Ovary (tissue), 9 donors: ENCODE data around the gene CRYL1. TPM values are rescaled to one million over a fixed set of nuclear protein-coding genes. Genes with fewer than 3 reads are reported as not detected.

Experiments
- DNase-seq, 5 donors: peaks; one replicate each; pipeline ENCODE4 v3.0.0-alpha.2; 2019 to 2020
- H3K27ac ChIP-seq, 2 donors: fragments of 200-600 bp; one replicate each; pipeline versions ENCODE4 v1.5.1 to v1.8.0; 2019 to 2022
- H3K27me3 ChIP-seq: fragments of 200-600 bp; one replicate; pipeline ENCODE4 v1.8.0; 2022
- H3K36me3 ChIP-seq: fragments of 200-600 bp; sonication (generic); one replicate; pipeline ENCODE4 v1.5.1; 2019
- H3K4me1 ChIP-seq: one replicate; pipeline ENCODE4 v1.8.1; 2013; ENCODE audit warnings: mild to moderate bottlenecking, moderate library complexity; ENCODE audit not compliant: insufficient read depth
- H3K4me3 ChIP-seq: fragments of 200-600 bp; sonication (generic); one replicate; pipeline ENCODE4 v1.5.1; 2017
- H3K9me3 ChIP-seq, 2 donors: fragments of 200-600 bp in 1 of 2; sonication (generic) in 1 of 2; one replicate each; pipeline versions ENCODE4 v1.5.1 to v1.8.1; 2013 to 2019; ENCODE audit warnings: mild to moderate bottlenecking in 1 of 2, moderate library complexity in 1 of 2
- EP300 ChIP-seq: sonication (generic); formaldehyde crosslinking; IDR thresholded peaks from one replicate; pipeline ENCODE4 v1.6.1; 2017; ENCODE audit warnings: antibody characterized with exemption
- POLR2A ChIP-seq: fragments of 450-650 bp; IDR thresholded peaks from one replicate; pipeline ENCODE4 v1.6.1; 2017; ENCODE audit warnings: antibody characterized with exemption, mild to moderate bottlenecking, moderate library complexity
- WGBS, 3 donors: extraction: QIAGEN DNeasy Blood & Tissue Kit in 1 of 3; methylation state at CpG; one replicate each; pipeline versions ENCODE4 v1.1.5 to v1.1.7; 2013 to 2017; 5-methylcytosine and 5-hydroxymethylcytosine counted together
- intact Hi-C, 4 donors: fragments of 100-400 bp; cut with DNase I; formaldehyde crosslinking; loops; one replicate each; pipeline versions ENCODE4 v1.11.0 to v1.15.1; 2022 to 2023
- polyA plus RNA-seq, 2 donors: library from polyadenylated mRNA; stranded (reverse); fragments of 200-250 nt in 1 of 2; fragments of 350-450 nt in 1 of 2; fragmentation: Illumina TruSeq in 1 of 2; extraction: RNeasy Lipid Tissue Mini Kit (QIAGEN cat#74804) in 1 of 2; gene quantifications; one replicate each; pipeline ENCODE4 v1.2.3, GENCODE V29; 2013 to 2014
- total RNA-seq, 7 donors: library from RNA; depleted of rRNA in 2 of 7; stranded (reverse); fragments of >200 nt in 2 of 7; fragmentation: NEBNext Ultra II Directional in 3 of 7; extraction: Animal tissue kit (Norgen Biotek cat#: 25700) in 3 of 7; gene quantifications; one replicate each; pipeline versions ENCODE4 v1.1.0 to v1.2.4, GENCODE V29; 2016 to 2023
- TF ChIP-seq, protein P1 (sequence below), 3 donors: fragments of 450-650 bp in 2 of 3; fragments of 200-600 bp in 1 of 3; IDR thresholded peaks; one replicate each; pipeline versions ENCODE4 v1.5.1 to v1.8.0; 2016 to 2022; ENCODE audit warnings: antibody characterized with exemption in 3 of 3, mild to moderate bottlenecking in 1 of 3
- donor health status: DM: no; HTN: no; CAD: no; lungs with moderate emphysema.
- donor health status: DM: no; HTN: no; CAD: no.
- donor health status: Bipolar disorder and iron deficiency.
- donor health status: DM: yes; HTN: yes; CAD: no.
- donor health status: DM: no; HTN: no; CAD: no.
- donor health status: DM: yes; HTN: yes; CAD: no.

CRYL1 gene
- total and polyA plus RNA-seq, 9 donors = 17.3 to 41.7 (median 25.8) TPM

DNA sequence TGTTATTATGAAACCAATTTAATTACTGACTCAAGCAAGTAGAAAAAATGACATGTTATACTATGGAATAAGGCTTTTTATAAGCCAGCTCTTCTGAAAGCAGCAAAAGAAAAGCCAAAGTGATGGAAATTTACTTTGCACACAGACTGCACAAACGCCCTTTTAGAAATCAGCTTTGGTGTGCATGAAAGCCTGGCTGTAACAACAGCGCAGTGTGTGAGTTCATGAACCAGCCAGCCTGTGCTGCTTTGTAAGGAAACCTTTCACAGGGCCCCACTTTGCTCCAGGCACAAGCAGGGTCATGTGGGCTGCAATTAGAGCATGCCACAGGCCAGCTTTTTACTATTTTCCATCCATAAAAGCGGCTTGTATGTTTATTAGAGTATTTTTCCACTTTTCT lies 27.7 kb upstream of the CRYL1 start:
- H3K27ac ChIP-seq = no peak overlapping the region
- 46 to 59% (median 58%) methylated on average over 3 of the region's 3 CpGs for WGBS, 3 donors
- no peaks in the 10 kb centered on the region for H3K4me1 ChIP-seq
- intact Hi-C loops = no loop called here
- H3K27me3 ChIP-seq = no peaks in the 10 kb centered on the region
- no peak overlapping the region for H3K4me3 ChIP-seq
- TF ChIP-seq, protein P1, sequence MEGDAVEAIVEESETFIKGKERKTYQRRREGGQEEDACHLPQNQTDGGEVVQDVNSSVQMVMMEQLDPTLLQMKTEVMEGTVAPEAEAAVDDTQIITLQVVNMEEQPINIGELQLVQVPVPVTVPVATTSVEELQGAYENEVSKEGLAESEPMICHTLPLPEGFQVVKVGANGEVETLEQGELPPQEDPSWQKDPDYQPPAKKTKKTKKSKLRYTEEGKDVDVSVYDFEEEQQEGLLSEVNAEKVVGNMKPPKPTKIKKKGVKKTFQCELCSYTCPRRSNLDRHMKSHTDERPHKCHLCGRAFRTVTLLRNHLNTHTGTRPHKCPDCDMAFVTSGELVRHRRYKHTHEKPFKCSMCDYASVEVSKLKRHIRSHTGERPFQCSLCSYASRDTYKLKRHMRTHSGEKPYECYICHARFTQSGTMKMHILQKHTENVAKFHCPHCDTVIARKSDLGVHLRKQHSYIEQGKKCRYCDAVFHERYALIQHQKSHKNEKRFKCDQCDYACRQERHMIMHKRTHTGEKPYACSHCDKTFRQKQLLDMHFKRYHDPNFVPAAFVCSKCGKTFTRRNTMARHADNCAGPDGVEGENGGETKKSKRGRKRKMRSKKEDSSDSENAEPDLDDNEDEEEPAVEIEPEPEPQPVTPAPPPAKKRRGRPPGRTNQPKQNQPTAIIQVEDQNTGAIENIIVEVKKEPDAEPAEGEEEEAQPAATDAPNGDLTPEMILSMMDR (IDR thresholded peaks at IDR 0.05) = no peak
- no peak for TF ChIP-seq POLR2A
- no peak for TF ChIP-seq EP300
- DNase-seq = no peak
- no peaks in the 10 kb centered on the region for H3K36me3 ChIP-seq
- H3K9me3 ChIP-seq = no peaks in the 10 kb centered on the region

DNA sequence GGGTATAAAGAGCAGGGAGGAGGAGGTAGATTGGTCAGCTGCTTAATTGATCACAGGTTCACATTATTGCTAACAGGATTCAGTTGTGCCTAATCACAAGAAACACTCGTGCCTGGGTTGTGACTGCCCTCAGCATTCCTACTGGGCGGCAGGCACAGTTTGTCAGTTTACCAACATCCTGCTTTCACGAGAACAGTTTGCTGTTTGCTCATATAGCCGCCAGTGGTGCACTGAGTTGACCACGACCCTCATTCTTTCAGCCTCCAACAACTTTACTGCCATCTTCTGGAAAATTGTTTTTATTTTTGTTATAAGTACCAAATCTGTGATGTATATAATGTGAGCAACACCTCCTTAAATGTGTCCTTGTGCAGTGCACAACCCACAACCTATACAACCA lies 25.1 kb upstream of the CRYL1 start:
- Histone ChIP-seq H3K4me1 (no peaks in the 10 kb centered on the region), H3K27ac (no peak overlapping the region), H3K4me3 (no peak overlapping the region), H3K27me3 (no peaks in the 10 kb centered on the region), H3K36me3 (no peaks in the 10 kb centered on the region), H3K9me3 (no peaks in the 10 kb centered on the region)
- intact Hi-C loops = no loop called here
- 50 to 60% (median 54%) methylated on average over 5 of the region's 5 CpGs for WGBS, 3 donors
- no peak for DNase-seq
- TF ChIP-seq, protein P1 (IDR thresholded peaks at IDR 0.05) = no peak
- no peak for TF ChIP-seq EP300
- TF ChIP-seq POLR2A = no peak

DNA sequence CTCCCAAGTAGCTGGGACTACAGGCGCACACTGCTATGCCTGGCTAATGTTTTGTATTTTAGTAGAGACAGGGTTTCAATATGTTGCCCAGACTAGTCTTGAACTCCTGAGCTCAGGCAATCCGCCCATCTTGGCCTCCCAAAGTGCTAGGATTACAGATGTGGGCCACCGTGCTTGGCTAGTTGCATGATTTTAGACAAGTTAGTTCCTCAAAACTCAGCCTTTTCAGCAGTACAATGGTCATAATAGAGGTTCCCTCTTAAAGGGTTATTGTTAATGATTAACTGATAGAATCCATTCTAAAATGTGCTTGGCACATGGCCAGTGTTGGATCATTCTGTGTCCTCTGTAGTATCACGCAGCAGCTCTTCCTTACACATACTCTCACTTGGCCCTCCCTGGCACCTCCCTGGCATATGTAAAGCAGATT lies 21.8 kb upstream of the CRYL1 start:
- TF ChIP-seq EP300 = no peak
- TF ChIP-seq, protein P1 (IDR thresholded peaks at IDR 0.05) = no peak
- TF ChIP-seq POLR2A = no peak
- Histone ChIP-seq H3K4me1 (no peaks in the 10 kb centered on the region), H3K27me3 (no peaks in the 10 kb centered on the region), H3K27ac (no peak overlapping the region), H3K9me3 (no peaks in the 10 kb centered on the region), H3K36me3 (no peaks in the 10 kb centered on the region), H3K4me3 (no peak overlapping the region)
- DNase-seq = no peak
- intact Hi-C loops = no loop called here
- 84 to 89% (median 84%) methylated on average over 4 of the region's 4 CpGs for WGBS, 3 donors

DNA sequence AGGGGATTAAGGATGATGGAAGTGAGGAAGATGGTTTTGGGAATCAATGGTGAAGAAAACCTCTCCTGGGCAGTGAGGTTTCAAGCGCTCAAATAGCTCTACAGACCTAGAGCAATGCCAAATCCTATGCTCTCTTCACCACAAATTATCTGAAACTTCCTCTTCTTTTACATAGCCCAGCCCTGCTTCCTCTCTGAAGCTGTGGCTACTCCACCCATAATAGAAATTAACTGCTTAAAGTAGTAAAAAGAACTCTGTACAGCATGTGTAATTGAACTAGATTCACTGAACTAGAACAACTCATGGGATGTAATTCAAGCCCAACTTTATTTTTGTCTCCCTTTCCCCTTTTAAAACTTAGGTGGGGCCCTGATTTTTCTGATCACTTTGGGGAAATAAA lies 20.9 kb upstream of the CRYL1 start:
- TF ChIP-seq, protein P1 (IDR thresholded peaks at IDR 0.05) = no peak
- no peak for TF ChIP-seq EP300
- TF ChIP-seq POLR2A = no peak
- intact Hi-C loops = no loop called here
- no peak overlapping the region for H3K4me3 ChIP-seq
- H3K4me1 ChIP-seq = no peaks in the 10 kb centered on the region
- no peaks in the 10 kb centered on the region for H3K36me3 ChIP-seq
- 64 to 83% (median 82%) methylated on average over 1 of the region's 1 CpG for WGBS, 3 donors
- H3K27ac ChIP-seq = no peak overlapping the region
- DNase-seq = no peak
- no peaks in the 10 kb centered on the region for H3K27me3 ChIP-seq
- no peaks in the 10 kb centered on the region for H3K9me3 ChIP-seq
